ENCODE data around the gene BABAM2.

GRCh38 chr2:28347193-28347592, 456.7 kb downstream of the BABAM2 start:
- TF ChIP-seq, protein P1, sequence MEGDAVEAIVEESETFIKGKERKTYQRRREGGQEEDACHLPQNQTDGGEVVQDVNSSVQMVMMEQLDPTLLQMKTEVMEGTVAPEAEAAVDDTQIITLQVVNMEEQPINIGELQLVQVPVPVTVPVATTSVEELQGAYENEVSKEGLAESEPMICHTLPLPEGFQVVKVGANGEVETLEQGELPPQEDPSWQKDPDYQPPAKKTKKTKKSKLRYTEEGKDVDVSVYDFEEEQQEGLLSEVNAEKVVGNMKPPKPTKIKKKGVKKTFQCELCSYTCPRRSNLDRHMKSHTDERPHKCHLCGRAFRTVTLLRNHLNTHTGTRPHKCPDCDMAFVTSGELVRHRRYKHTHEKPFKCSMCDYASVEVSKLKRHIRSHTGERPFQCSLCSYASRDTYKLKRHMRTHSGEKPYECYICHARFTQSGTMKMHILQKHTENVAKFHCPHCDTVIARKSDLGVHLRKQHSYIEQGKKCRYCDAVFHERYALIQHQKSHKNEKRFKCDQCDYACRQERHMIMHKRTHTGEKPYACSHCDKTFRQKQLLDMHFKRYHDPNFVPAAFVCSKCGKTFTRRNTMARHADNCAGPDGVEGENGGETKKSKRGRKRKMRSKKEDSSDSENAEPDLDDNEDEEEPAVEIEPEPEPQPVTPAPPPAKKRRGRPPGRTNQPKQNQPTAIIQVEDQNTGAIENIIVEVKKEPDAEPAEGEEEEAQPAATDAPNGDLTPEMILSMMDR (conservative IDR thresholded peaks at IDR 0.05; ENCODE audit: low read length) = no peak
- no peak for TF ChIP-seq EZH2phosphoT487 (IDR thresholded peaks at IDR 0.05; ENCODE audit: borderline replicate concordance, low read depth, low read length)
